Tongue (tissue), 2 donors: ENCODE data around the gene TRPM1. TPM values are rescaled to one million over a fixed set of nuclear protein-coding genes. Genes with fewer than 3 reads are reported as not detected.

Experiments used
- DNase-seq: peaks from one replicate; pipeline ENCODE4 v3.0.0-alpha.2; 2015
- total RNA-seq: library from RNA; depleted of rRNA; stranded (reverse); fragments of >200 nt; gene quantifications from one replicate; pipeline ENCODE4 v1.2.3, GENCODE V29; 2014

TRPM1 gene
- total RNA-seq, 1 donor from 2014 or later: not detected

GRCh38 chr15:31049111-31049510, 52.4 kb downstream of the TRPM1 start:
- no peak for DNase-seq

DNA sequence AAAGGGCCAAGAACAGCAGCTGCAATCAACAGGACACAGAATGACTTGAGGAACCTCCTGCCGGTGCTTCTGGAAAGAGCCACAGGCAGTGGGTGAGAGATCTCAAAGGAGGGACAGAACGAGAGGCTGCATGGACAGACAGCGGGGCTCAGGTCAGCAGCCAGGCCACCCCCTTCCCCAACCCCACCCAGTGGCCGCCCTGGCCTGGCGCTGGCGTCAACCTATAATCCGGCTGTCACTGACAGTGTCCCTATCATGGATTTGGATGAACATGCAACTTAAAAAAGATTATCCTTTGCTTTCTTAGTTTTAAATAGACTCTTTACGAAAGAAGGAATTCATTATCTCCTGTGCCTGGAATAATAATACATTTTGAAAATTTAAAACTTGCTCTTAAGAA, 54.1 kb downstream of the TRPM1 start:
- DNase-seq: no peak

DNA sequence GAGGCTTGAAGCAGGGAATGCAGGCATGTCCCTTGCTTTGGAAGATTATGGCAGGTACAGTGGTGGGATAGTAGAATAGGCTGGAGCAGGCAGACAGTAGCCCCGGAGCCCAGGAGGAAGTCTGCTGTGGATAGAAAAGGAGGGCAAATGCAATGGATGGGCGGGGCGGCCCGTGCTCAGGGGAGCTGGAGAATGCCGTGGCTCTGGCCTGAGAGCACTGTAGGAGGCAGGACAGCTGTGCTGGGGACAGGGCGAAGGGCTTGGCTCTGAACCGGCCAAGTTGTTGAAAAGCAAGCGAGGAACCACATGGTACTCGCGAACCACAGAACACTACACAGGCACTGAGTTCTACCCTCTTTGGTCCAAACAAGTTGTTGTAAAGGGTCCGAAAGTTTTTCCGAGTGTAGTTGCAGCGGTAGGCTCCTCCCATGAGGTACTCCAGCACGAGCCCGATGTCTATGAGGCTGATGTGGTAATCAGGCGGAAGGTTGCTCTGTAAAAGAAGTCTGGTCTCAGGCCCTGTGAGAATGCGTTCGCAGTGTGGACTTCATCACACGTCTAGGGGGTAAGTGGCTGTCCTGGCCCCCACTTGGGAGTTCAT, 54.7 kb downstream of the TRPM1 start:
- no peak for DNase-seq

DNA sequence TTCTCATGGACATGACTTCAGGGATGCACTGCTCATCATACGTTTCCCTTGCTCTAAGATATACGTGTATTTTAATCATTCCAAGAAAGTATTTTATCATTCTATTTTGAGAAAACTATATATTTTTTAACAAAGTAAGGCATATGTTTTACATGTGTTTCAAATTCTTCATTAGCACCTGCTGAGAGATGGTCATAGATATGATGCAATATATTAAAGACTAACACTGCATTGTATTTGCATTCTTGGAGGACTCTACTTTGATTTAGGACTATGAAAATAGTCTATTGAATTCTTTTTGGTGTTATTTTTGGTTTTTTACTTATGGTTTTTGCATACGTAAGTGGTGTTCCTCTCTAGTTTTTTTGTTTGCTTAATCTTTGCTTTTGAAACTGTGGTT, 55.9 kb downstream of the TRPM1 start:
- no peak for DNase-seq

DNA sequence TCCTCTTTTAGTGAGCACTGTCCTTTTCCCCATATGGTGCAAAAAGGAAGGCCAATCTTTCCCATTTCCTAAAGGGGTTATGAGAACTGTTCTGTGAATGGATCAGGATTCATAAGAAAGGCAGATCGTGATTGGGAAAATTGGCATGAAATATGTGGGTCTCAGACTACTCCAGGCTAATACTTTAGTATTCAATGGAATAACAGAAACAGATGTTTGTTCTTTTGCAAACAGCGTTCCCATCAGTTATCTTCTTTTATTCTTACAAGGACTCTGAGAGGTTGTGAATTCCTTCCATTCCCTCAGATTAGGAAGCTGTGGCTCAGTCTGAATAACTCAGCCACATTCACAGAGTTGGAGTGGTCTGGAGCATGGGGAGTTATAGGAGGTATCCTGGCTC, 58.8 kb downstream of the TRPM1 start:
- DNase-seq: no peak

GRCh38 chr15:31041610-31042009, 59.9 kb downstream of the TRPM1 start:
- DNase-seq: no peak

- no peak for DNase-seq
These were observed 60.9 kb downstream of the TRPM1 start for GRCh38 chr15:31040611-31041010.

GRCh38 chr15:31039961-31040360, 61.6 kb downstream of the TRPM1 start:
- no peak for DNase-seq

GRCh38 chr15:31037731-31038477, 63.6 kb downstream of the TRPM1 start:
- no peak for DNase-seq

DNA sequence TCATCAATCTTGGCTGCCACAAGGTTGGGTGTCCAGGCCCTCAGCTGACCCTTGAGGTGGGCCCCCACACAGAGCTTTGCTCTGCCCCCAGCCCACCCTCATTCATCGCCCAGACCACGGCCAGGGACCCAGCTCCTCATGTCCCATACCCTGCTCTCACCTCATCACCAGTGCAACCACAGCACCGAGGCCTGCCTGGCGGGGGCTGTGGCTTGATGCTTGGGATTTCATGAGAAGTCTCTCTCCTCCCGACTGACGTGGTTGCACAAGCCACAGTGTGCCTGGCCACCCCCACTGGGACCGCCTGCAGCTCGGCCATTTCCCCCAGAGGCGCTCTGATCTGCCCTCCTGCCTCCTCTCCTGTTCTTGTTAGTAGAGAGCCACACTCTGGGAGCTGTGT, 64.7 kb downstream of the TRPM1 start:
- no peak for DNase-seq

GRCh38 chr15:31035610-31036009, 65.9 kb downstream of the TRPM1 start:
- no peak for DNase-seq

DNA sequence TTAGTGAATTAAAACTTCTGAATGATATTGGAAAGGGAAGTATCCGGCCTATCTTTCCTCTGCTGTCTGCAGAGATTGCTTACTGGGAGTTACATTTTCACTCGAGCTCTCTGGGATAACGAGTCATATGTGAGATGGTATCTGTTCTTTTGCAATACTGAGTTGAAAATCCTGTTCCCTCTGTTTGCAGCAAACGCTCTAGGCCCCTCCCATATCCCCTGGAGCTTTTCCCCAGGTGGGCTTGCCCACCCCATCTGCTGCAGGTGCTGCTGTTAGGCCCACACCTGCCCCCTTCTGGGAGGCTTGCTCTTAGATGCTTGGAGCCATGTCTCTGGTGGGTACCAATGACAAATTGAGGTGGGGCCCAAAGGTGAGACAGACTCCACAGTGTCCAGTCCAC, 67.4 kb downstream of the TRPM1 start:
- DNase-seq: peak; percentile 7

- peak; percentile 39 for DNase-seq
These were observed 68.6 kb downstream of the TRPM1 start for GRCh38 chr15:31032961-31033371.

DNA sequence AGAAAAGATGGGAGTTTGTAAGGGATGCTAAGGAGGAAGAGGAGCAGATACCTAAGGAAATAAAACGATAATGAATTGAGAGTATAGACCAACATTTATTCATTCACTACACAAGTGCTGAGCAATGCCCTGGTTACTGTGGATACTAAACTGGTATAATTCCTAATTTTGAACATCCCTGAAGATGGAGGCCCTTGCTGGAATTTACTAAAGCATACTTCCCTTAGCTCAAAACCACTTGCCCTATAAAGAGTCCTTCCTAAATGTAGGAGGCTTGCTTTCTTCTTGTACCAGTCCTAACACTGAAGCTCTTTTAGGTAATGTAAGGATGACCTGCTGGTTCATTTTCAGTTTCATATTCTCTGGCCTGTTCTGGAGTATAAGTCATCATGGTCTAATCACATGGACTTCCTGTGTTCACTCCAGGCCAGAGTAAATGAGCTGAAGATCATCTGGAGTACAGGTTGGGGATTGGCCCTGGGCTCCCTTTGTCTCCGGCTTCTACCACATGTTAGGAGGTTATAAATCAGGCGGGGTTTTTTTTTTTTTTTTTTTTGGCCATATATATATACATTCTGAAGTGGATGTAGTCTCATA, 70.0 kb downstream of the TRPM1 start:
- DNase-seq: no peak

DNA sequence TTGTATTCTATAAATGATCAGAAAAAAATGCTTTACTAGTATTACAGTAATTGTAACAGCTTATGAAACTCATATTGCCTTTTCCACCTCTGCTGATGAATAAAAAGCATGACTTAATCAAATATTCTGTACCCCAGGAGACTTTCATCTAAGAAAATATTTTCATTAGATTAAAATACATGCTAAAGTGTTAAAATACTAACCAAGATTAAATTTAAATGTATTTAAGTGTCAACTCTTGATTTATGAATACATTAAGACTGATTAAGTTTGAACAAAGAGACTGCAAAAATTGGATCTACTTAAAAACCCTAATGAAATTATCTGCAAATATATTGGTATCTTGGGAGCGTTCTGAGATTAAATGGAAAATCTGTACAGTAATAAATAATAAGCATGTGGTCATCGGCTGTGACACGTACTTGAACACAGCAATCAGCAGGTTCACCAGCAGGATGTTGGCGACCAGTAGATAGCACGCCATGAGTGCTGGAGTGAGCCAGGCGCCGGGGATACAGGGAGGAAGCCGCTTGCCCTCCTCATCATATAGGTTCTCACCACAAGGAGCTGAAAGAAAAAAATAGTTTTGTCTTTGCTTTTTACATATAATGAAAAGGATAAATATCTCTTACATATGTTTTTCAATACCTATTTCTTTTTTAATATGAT, 73.5 kb downstream of the TRPM1 start:
- DNase-seq: no peak

- no peak for DNase-seq
These were observed 75.5 kb downstream of the TRPM1 start for GRCh38 chr15:31025996-31026395.

- no peak for DNase-seq
These were observed 76.5 kb downstream of the TRPM1 start for GRCh38 chr15:31024979-31025378.

GRCh38 chr15:31024330-31024729, 77.2 kb downstream of the TRPM1 start:
- DNase-seq: no peak

- no peak for DNase-seq
These were observed 77.7 kb downstream of the TRPM1 start for GRCh38 chr15:31023841-31024240.

DNA sequence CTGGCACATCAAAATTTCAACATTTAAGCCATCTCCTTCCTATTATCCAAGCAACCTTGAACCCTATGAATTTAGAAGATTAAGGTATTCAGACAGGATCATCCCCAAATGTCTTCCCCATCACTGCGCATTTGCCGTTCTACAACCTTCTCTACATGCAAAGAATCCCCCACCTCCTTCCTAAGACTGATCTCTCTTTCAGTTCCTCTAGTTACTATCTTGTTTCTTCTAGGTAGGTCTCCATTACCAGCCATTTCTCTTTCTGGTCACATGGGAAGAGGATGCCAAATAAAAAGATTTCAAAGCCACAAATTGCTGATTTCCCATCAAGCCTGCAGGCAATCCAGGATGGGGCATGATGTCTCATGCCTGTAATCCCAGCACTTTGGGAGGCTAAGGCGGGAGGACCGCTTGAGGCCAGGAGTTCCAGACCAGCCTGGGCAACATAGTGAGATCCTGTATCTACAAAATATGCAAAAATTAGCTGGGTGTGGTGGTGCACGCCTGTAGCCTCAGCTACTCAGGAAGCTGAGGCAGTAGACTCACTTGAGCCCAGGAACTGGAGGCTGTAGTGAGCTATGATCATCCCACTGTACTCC, 80.4 kb downstream of the TRPM1 start:
- no peak for DNase-seq

DNA sequence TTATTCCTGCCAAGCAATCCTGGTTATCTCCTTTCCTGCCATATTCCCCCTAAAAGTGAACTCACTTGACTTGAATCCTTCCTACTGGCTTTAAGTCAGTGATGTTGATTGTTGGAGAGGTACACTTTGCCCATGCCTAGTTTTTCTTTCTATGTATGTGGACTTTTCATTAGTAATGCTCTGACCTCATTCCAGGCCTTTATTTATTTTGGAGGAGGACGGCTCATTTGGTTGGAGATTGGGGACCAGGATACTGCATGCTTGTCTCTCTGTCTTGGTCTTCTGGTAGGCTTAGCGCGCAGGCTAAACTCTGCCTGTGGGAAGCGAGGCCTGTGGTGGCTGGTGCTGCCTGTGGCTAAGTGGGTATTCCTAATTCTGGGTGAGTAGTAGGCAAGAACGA, 81.0 kb downstream of the TRPM1 start:
- no peak for DNase-seq

DNA sequence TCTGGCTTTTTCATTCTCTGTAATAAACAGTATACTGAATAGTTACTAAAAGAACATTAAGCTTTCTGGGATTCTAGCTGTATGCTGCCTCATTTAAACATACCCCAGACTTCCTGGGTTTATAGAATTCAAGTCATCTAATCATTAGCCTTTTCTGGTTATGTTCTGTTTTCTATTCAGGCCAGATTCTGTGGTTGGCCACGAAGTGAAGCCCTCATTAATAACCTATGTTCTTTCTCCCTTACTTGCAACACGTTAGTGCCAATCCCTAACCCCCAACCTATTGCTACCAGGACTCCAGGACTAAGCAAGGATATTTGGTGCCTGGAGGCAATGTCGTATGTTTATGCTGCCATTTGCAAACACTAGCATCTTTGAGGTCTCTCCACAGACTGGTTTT, 81.5 kb downstream of the TRPM1 start:
- DNase-seq: no peak

DNA sequence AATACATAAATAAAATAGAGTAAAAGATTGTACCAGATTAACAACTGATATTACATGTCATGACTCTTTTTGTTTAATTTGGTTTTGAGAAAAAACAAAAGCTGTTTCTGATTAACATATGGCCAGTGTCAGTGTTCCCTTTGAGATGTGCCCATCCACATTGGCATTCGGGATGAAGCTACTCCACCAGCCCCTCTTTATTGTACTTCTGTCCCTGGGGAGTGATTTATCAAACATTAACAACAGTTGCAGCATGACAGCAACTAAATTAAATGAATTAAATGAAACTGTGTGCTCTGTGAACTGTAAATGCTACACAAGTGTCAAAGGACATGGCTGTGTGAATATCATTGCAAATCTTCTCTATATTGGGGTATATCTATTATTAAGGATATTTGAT, 84.2 kb downstream of the TRPM1 start:
- DNase-seq: no peak
